GM19043 (cell line): ENCODE data around the gene BCHE.

Experiments
- ATAC-seq: cut with Tn5 transposase; IDR thresholded peaks from one replicate; pipeline ENCODE4 v1.9.1; 2021; ENCODE audit warnings: low read depth; ENCODE audit not compliant: unreplicated experiment

BCHE gene

DNA sequence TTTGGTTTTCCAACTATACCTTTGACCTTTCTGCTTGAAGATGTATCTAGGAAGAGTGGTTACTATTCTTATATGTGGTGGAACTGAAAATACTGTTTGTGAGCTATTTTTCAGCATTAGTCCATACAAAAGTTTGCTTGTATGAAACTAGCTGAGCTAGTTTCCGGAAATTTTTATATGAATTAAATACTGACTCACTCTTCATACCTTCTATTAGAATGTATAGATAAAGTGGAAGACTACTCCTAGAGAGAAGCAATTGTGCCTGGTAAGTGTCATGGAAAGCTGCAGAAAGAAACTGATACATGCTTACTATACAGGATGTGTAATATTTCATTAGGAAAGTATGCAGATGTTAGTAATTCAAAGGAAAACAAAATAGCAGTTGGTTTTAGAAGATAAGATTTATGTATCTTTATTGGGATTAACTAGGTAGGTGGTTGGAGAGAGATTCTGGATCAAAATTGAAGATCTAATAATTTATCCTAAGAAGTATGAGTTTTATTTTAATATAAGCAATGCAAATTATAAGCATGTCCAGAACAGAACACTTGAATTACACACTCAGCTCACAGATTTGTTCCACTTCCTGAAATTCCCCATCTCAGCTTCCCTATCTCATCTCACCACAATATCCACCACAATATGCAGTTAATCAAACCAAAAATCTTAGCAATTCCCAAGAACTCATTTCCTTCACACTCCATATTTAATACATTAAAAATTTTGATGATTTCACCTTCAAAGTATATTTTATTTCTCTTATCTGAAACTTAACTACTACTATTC is 82.8 kb downstream of the BCHE start:
- no peak for ATAC-seq

DNA sequence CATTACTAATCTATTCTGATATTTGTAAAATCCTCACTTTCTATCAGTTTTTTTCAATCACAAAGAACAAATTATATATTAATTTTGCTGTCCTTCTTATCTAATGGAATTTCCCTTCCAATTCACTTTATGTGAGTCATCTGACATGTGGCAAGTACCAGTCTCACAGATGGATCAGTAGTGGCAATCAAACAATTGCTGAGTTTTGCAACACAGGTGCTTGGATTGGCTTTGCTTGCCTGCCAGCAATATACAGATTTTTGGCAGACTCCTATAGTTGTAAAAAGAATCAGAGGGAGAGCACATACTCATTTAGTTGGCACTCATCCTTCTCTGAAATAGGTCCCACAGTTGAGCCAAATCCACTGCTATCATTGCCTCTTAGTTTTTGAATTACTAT is 83.7 kb downstream of the BCHE start:
- no peak for ATAC-seq

DNA sequence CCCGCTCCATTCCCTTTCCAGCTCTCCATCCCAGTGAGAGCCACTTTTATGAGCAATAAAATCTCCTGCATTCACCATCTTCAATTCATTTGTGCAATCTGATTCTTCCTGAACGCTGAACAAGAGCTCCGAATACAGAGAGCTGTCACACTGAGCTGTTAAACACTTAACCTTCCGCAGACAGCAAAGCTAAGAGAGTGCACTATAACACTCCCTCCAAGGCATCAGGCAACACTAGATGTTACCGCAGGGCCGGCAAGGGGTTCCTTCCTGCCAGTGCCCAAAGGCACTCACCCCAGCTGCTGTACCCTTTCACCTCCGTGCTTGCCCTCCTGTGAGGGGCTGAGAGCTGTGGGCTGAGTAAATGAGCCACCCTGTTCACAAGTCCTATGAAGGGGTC is 85.6 kb downstream of the BCHE start:
- no peak for ATAC-seq

DNA sequence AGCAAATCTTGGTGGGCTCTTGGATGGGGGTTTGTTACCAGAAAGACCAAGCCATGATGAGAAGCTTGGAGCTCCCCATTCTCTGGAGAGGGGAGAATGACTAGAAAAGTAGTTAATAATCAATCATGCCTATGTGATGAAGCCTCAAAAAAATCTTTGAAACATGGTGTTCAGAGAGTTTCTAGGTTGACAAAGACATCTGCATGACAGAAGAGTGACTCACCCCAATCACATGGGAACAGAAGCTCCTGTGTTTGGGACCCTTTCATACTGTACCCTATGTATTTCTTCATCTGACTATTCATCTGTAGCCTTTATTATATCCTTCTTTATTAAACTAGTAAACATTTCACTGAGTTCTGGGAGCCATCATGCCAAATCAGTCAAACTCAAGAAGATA is 87.4 kb downstream of the BCHE start:
- ATAC-seq = no peak

DNA sequence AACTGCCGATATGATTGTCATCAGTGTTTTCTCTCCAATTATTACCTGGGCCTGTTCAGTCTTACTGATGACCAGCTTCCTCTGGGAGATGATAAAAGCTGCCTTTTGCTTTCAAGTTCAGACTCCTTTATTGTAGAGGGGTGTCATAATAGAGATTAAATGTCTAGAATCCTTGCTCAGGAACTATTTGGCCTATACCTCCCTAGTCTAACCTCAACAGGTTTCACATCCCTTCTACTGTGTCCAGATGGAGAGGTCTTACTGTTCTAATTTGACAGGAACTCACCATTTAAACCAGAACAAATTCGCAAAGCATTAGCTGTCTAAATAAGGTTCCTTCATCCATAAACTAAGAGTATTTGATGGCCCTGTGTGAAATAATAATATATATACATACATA is 88.0 kb downstream of the BCHE start:
- ATAC-seq = no peak

DNA sequence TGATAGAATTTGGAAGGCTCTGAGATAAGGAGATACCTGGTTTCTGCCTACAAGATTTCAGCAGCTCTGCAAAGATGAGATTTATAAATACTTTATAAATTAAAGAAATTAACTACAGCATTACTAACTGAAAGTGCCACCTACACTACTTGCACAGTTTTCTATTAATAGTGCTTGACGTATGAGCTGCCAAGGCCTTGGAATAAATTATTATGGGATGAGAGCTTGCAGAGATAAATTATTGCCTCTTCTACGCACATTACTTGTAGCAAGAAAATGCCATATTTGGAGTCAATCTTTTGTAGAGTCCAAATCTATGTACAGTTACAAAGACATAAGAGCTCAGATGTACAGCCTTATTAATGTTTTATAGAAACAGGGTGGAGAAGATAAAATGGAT is 89.1 kb downstream of the BCHE start:
- ATAC-seq = no peak

DNA sequence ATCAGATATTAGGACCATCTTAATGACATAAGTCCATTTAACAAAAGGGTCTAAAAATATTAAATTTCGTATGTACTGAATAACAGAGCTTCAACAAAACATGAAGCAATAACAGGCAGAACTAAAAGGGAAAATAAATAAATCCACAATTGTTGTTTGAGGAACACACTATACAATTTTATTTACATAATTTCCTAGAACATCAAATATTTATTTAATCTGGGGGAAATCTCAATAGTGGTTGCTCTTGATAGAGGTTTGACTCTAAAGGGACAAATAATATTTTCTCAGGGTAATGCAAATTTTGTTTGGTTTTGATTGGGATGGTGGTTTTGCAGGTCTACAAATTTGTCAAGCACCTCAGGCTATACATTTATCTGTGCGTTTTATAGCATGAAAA is 90.3 kb downstream of the BCHE start:
- ATAC-seq = no peak

DNA sequence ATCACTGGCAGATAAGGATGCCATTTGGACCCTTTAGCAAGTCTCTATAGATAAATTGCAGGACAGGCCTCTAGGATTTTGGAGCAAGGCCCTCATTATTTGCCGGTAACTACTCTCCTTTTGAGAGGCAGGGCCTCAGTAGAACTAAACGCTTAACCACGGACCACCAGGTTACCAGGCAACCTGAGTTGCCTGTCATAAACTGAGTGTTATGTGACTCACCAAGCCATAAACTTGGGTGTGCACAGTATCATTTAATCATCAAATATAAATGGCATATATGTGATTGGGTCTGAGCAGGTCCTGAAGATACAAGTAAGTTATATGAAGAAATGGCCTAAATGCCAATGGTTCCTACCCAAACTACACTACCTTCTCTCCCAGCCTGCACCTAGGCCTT is 93.2 kb downstream of the BCHE start:
- ATAC-seq = no peak

DNA sequence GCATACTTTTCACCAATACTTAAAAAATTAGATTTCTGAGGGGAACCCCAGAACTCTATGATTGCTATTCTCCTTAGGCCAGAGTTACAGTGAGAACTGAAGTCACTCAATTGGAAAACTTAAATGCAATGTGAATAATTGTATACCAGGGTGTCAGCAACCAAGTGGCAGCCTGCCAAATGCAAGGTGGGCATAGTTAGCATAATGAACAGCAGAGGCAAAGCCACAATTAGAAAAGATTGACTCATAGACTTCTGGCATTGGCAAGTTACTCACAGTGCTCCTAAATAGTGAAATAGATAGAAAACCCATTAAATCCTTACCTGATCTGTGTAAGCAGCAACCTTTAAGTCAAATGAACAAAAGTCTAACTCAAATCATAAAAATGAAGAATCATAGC is 94.9 kb downstream of the BCHE start:
- no peak for ATAC-seq

DNA sequence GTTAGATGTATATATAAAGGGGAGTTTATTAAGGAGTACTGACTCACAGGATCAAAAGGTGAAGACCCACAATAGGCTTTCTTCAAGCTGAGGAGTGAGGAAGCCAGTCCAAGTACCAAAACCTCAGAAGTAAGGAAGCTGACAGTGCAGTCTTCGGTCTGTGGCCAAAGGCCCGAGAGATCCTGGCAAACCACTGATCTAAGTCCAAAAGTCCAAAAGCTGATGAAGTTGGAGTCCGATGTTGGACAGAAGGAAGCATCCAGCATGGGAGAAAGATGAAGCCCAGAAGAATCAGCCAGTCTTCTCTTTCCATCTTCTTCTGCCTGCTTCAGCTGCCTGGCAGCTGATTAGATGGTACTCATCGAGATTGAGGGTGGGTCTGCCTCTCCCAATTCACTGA is 107.5 kb downstream of the BCHE start:
- no peak for ATAC-seq

DNA sequence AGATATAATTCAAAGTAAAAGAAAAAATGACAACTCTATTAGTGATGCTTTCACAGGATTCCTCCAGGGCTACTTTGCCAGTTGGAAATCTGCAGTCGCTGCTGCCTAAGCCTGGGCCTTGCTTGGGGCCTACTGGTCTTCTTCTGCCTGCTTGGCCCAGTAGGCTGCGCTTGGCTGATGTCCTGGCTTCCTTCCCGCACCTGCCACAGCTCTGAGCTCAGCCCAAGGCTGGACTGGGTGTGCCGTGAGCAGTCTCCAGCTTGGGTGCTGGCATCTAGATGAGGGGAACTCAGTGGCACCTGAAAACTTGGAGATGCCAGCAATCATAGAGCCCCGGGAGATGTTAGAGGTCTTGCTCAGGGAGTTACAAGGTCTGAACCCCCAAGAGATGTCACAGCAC is 108.3 kb downstream of the BCHE start:
- ATAC-seq = no peak

DNA sequence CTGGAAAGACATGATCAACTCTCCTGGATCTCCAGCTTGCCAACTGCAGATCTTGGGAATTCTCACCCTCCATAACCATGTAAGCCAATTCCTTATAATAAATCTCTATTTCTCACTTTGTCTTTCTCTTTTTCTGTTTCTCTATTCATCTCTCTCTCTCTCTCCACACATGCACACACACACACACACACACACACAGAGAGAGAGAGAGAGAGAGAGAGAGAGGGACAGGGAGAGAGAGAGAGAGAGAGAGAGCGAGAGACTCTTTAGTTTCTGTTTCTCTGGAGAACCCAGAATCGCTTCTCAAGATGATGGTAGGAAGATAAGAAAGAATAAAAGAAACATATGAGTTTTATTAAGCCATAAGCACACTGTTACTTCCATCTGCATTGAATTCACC is 111.9 kb downstream of the BCHE start:
- ATAC-seq = no peak
